Astrocyte (in vitro differentiated cells and primary cell): ENCODE measurements around the gene WDR33. TPM values are rescaled to one million over a fixed set of nuclear protein-coding genes. Genes with fewer than 3 reads are reported as not detected.
A peak's percentile ranks its signal among the peaks of the same experiment; 100 is the strongest.

Experiments
- DNase-seq: peaks from one replicate; pipeline ENCODE4 v3.0.0-alpha.2; 2010; ENCODE audit warnings: low read depth
- FAIRE-seq: peaks from 2 replicates; lab custom pipeline; 2011; peaks lifted over from hg19 to GRCh38; lab: Jason Lieb, UNC
- H2AFZ ChIP-seq: 2 replicates; pipeline ENCODE4 v1.6.0; 2012; ENCODE audit warnings: low read depth, low read length, inconsistent platforms
- H3K27ac ChIP-seq: 2 replicates; pipeline ENCODE4 v1.5.1; 2011; ENCODE audit warnings: low read depth, low read length, inconsistent platforms
- H3K27me3 ChIP-seq: 2 replicates; pipeline ENCODE4 v1.6.0; 2011; ENCODE audit warnings: low read length, inconsistent platforms; ENCODE audit not compliant: insufficient read depth
- H3K36me3 ChIP-seq: 2 replicates; pipeline ENCODE4 v1.5.1; 2011; ENCODE audit warnings: low read length, inconsistent platforms; ENCODE audit not compliant: insufficient read depth
- H3K4me1 ChIP-seq: 2 replicates; pipeline ENCODE4 v1.5.1; 2011; ENCODE audit warnings: low read length, inconsistent platforms; ENCODE audit not compliant: insufficient read depth
- H3K4me2 ChIP-seq: 2 replicates; pipeline ENCODE4 v1.6.0; 2012; ENCODE audit warnings: low read length, inconsistent platforms
- H3K4me3 ChIP-seq: 2 replicates; pipeline ENCODE4 v1.5.1; 2011; ENCODE audit warnings: low read depth, mild to moderate bottlenecking, low read length, inconsistent platforms; ENCODE audit not compliant: insufficient read depth
- H3K79me2 ChIP-seq: 2 replicates; pipeline ENCODE4 v1.6.0; 2012; ENCODE audit warnings: mild to moderate bottlenecking, low read length, inconsistent platforms; ENCODE audit not compliant: insufficient read depth
- H3K9ac ChIP-seq: 2 replicates; pipeline ENCODE4 v1.6.0; 2012; ENCODE audit warnings: mild to moderate bottlenecking, low read length, inconsistent platforms
- H3K9me3 ChIP-seq: 2 replicates; pipeline ENCODE4 v1.5.1; 2012; ENCODE audit warnings: low read depth, mild to moderate bottlenecking, low read length, inconsistent platforms; ENCODE audit not compliant: insufficient read depth
- H4K20me1 ChIP-seq: 2 replicates; pipeline ENCODE4 v1.6.0; 2012; ENCODE audit warnings: low read length, inconsistent platforms; ENCODE audit not compliant: insufficient read depth
- H3K27ac Mint-ChIP-seq: one replicate; pipeline ENCODE4 v1.8.0; 2021; ENCODE audit warnings: mild to moderate bottlenecking, mixed read lengths; ENCODE audit not compliant: unreplicated experiment
- H3K27me3 Mint-ChIP-seq: one replicate; pipeline ENCODE4 v1.8.0; 2021; ENCODE audit warnings: low read depth, mixed read lengths; ENCODE audit not compliant: unreplicated experiment
- H3K36me3 Mint-ChIP-seq: one replicate; pipeline ENCODE4 v1.8.0; 2021; ENCODE audit warnings: low read depth, mixed read lengths; ENCODE audit not compliant: unreplicated experiment
- H3K4me1 Mint-ChIP-seq: one replicate; pipeline ENCODE4 v1.8.0; 2021; ENCODE audit warnings: low read depth, mixed read lengths; ENCODE audit not compliant: unreplicated experiment
- H3K4me3 Mint-ChIP-seq: one replicate; pipeline ENCODE4 v1.8.0; 2021; ENCODE audit warnings: mild to moderate bottlenecking, moderate library complexity, mixed read lengths; ENCODE audit not compliant: unreplicated experiment
- H3K9me3 Mint-ChIP-seq: one replicate; pipeline ENCODE4 v1.8.0; 2021; ENCODE audit warnings: mild to moderate bottlenecking, mixed read lengths; ENCODE audit not compliant: unreplicated experiment
- CTCF ChIP-seq: IDR thresholded peaks from 2 replicates; pipeline ENCODE4 v1.5.1; 2011; ENCODE audit warnings: low read depth, mild to moderate bottlenecking, inconsistent platforms, low read length, moderate library complexity; ENCODE audit not compliant: insufficient read depth
- EZH2 ChIP-seq: IDR thresholded peaks from 2 replicates; pipeline ENCODE4 v1.6.1; 2012; ENCODE audit warnings: mild to moderate bottlenecking, low read length, inconsistent platforms; ENCODE audit not compliant: insufficient read depth
- total RNA-seq: library from RNA; stranded (reverse); gene quantifications from 2 replicates; pipeline ENCODE4 v1.2.1, GENCODE V29; 2021

Gene WDR33
- total RNA-seq, 1 donor from 2014 or later: 40.9 TPM

GRCh38 chr2:127681976-127682857 lies 128.8 kb downstream of the WDR33 start:
- no peak for DNase-seq
- TF ChIP-seq EZH2 (no peak), CTCF (no peak)
- peaks cover 18% of the 10 kb centered on the region for H3K27me3 Mint-ChIP-seq
- H3K79me2 ChIP-seq: no peaks in the 10 kb centered on the region
- H3K27ac Mint-ChIP-seq: peak overlapping the region; percentile 62
- no peaks in the 10 kb centered on the region for H3K36me3 Mint-ChIP-seq
- H3K9me3 ChIP-seq: no peaks in the 10 kb centered on the region
- H2AFZ ChIP-seq: no peak overlapping the region
- H3K4me3 Mint-ChIP-seq: no peak overlapping the region
- peaks cover 7% of the 10 kb centered on the region for H3K27me3 ChIP-seq
- H4K20me1 ChIP-seq: no peaks in the 10 kb centered on the region
- no peak for FAIRE-seq
- H3K4me1 Mint-ChIP-seq: peaks cover 30% of the 10 kb centered on the region
- no peaks in the 10 kb centered on the region for H3K4me1 ChIP-seq
- no peaks in the 10 kb centered on the region for H3K9me3 Mint-ChIP-seq
- no peak overlapping the region for H3K9ac ChIP-seq
- H3K27ac ChIP-seq: no peak overlapping the region
- H3K36me3 ChIP-seq: no peaks in the 10 kb centered on the region
- H3K4me2 ChIP-seq: no peak overlapping the region
- no peak overlapping the region for H3K4me3 ChIP-seq

- no peak overlapping the region for H3K27ac Mint-ChIP-seq
- no peak overlapping the region for H3K9ac ChIP-seq
- no peaks in the 10 kb centered on the region for H4K20me1 ChIP-seq
- H3K4me3 Mint-ChIP-seq: no peak overlapping the region
- peaks cover 10% of the 10 kb centered on the region for H3K27me3 ChIP-seq
- no peaks in the 10 kb centered on the region for H3K4me1 ChIP-seq
- no peaks in the 10 kb centered on the region for H3K36me3 Mint-ChIP-seq
- TF ChIP-seq CTCF (no peak), EZH2 (no peak)
- no peaks in the 10 kb centered on the region for H3K9me3 ChIP-seq
- peaks cover 30% of the 10 kb centered on the region for H3K4me1 Mint-ChIP-seq
- DNase-seq: no peak
- H3K27me3 Mint-ChIP-seq: peaks cover 26% of the 10 kb centered on the region
- H3K79me2 ChIP-seq: no peaks in the 10 kb centered on the region
- no peaks in the 10 kb centered on the region for H3K36me3 ChIP-seq
- FAIRE-seq: no peak
- peak overlapping the region; percentile 73 for H3K4me2 ChIP-seq
- H2AFZ ChIP-seq: peak overlapping the region; percentile 81
- H3K4me3 ChIP-seq: no peak overlapping the region
- H3K27ac ChIP-seq: no peak overlapping the region
- no peaks in the 10 kb centered on the region for H3K9me3 Mint-ChIP-seq
These were observed 129.6 kb downstream of the WDR33 start for GRCh38 chr2:127681288-127681804.
